Liver (tissue), 9 donors: ENCODE data around the gene OR10G3. TPM values are rescaled to one million over a fixed set of nuclear protein-coding genes. Genes with fewer than 3 reads are reported as not detected.

Experiments
- DNase-seq: peaks from one replicate; pipeline ENCODE4 v3.0.0-alpha.2; 2017; ENCODE audit warnings: low spot score
- H3K27ac ChIP-seq, 2 donors: one replicate each; pipeline ENCODE4 v1.7.0; 2013; ENCODE audit warnings: inconsistent platforms in 2 of 2, low read length in 2 of 2, control low read depth in 1 of 2, low read depth in 1 of 2, mild to moderate bottlenecking in 1 of 2
- H3K27me3 ChIP-seq, 4 donors: one replicate each; pipeline versions ENCODE4 v1.6.1 to v1.7.0; 2013; ENCODE audit warnings: low read length in 3 of 4, inconsistent platforms in 1 of 4, mild to moderate bottlenecking in 1 of 4, moderate library complexity in 1 of 4; ENCODE audit not compliant: control insufficient read depth in 4 of 4, insufficient read depth in 4 of 4
- H3K36me3 ChIP-seq, 4 donors: one replicate each; pipeline versions ENCODE4 v1.6.1 to v1.7.0; 2013; ENCODE audit warnings: low read length in 3 of 4, mild to moderate bottlenecking in 3 of 4, low read depth in 1 of 4, moderate library complexity in 1 of 4; ENCODE audit not compliant: control insufficient read depth in 4 of 4, insufficient read depth in 3 of 4
- H3K4me1 ChIP-seq, 4 donors: one replicate each; pipeline versions ENCODE4 v1.6.1 to v1.7.0; 2013; ENCODE audit warnings: low read length in 3 of 4, mild to moderate bottlenecking in 3 of 4, moderate library complexity in 1 of 4; ENCODE audit not compliant: control insufficient read depth in 4 of 4, insufficient read depth in 4 of 4
- H3K4me3 ChIP-seq, 3 donors: one replicate each; pipeline versions ENCODE4 v1.6.1 to v1.7.0; 2013; ENCODE audit warnings: low read length in 3 of 3, control low read depth in 1 of 3, low read depth in 1 of 3, mild to moderate bottlenecking in 1 of 3
- H3K9ac ChIP-seq, 2 donors: one replicate each; pipeline ENCODE4 v1.7.0; 2013; ENCODE audit warnings: low read length in 2 of 2, mild to moderate bottlenecking in 2 of 2, moderate library complexity in 2 of 2, control low read depth in 1 of 2, low read depth in 1 of 2
- H3K9me3 ChIP-seq, 4 donors: one replicate each; pipeline versions ENCODE4 v1.6.1 to v1.7.0; 2013; ENCODE audit warnings: low read length in 3 of 4; ENCODE audit not compliant: control insufficient read depth in 4 of 4
- ATF3 ChIP-seq: IDR thresholded peaks from 2 replicates; pipeline ENCODE4 v1.6.1; 2016; ENCODE audit warnings: antibody characterized with exemption
- CTCF ChIP-seq: fragments of 150-350 bp; IDR thresholded peaks from 2 replicates; pipeline ENCODE4 v1.5.1; 2017; ENCODE audit warnings: improper control_type of control experiment, low read depth, low read length; ENCODE audit not compliant: missing input control
- EGR1 ChIP-seq, 2 donors: IDR thresholded peaks; 2 replicates each; pipeline ENCODE4 v1.6.1; 2016 to 2018; ENCODE audit warnings: antibody characterized with exemption in 2 of 2, low read depth in 2 of 2
- FOXA1 ChIP-seq: IDR thresholded peaks from 2 replicates; pipeline ENCODE4 v1.6.1; 2016; ENCODE audit warnings: antibody characterized with exemption
- FOXA2 ChIP-seq: IDR thresholded peaks from 2 replicates; pipeline ENCODE4 v1.6.1; 2016; ENCODE audit warnings: antibody characterized with exemption
- GABPA ChIP-seq, 2 donors: IDR thresholded peaks in 1 of 2; conservative IDR thresholded peaks in 1 of 2; 2 replicates each; pipeline ENCODE4 v1.6.1; 2016; ENCODE audit warnings: antibody characterized with exemption in 2 of 2, mild to moderate bottlenecking in 1 of 2, moderate library complexity in 1 of 2
- HNF4A ChIP-seq, 2 donors: conservative IDR thresholded peaks; 2 replicates each; pipeline ENCODE4 v1.6.1; 2016; ENCODE audit warnings: antibody characterized with exemption in 2 of 2, mild to moderate bottlenecking in 2 of 2
- HNF4G ChIP-seq: IDR thresholded peaks from 2 replicates; pipeline ENCODE4 v1.6.1; 2016; ENCODE audit warnings: antibody characterized with exemption
- JUND ChIP-seq, 2 donors: IDR thresholded peaks; 2 replicates each; pipeline ENCODE4 v1.6.1; 2016; ENCODE audit warnings: antibody characterized with exemption in 2 of 2
- MAX ChIP-seq: IDR thresholded peaks from 2 replicates; pipeline ENCODE4 v1.6.1; 2016; ENCODE audit warnings: antibody characterized with exemption
- NR2F2 ChIP-seq: IDR thresholded peaks from 2 replicates; pipeline ENCODE4 v1.6.1; 2016; ENCODE audit warnings: antibody characterized with exemption
- RAD21 ChIP-seq, 2 donors: IDR thresholded peaks; 2 replicates each; pipeline ENCODE4 v1.6.1; 2016; ENCODE audit warnings: antibody characterized with exemption in 2 of 2, mild to moderate bottlenecking in 2 of 2
- REST ChIP-seq: IDR thresholded peaks from 2 replicates; pipeline ENCODE4 v1.6.1; 2016; ENCODE audit warnings: antibody characterized with exemption, mild to moderate bottlenecking
- RXRA ChIP-seq, 2 donors: IDR thresholded peaks; 2 replicates each; pipeline ENCODE4 v1.6.1; 2017 to 2018; ENCODE audit warnings: antibody characterized with exemption in 2 of 2, mild to moderate bottlenecking in 1 of 2
- SP1 ChIP-seq: IDR thresholded peaks from 2 replicates; pipeline ENCODE4 v1.6.1; 2018; ENCODE audit warnings: antibody characterized with exemption, mild to moderate bottlenecking
- TAF1 ChIP-seq: conservative IDR thresholded peaks from 2 replicates; pipeline ENCODE4 v1.6.1; 2016; ENCODE audit warnings: antibody characterized with exemption, mild to moderate bottlenecking
- YY1 ChIP-seq: IDR thresholded peaks from 2 replicates; pipeline ENCODE4 v1.6.1; 2016; ENCODE audit warnings: antibody characterized with exemption, mild to moderate bottlenecking
- ZBTB33 ChIP-seq: IDR thresholded peaks from 2 replicates; pipeline ENCODE4 v1.6.1; 2016; ENCODE audit warnings: antibody characterized with exemption
- WGBS: extraction: QIAGEN DNeasy Blood & Tissue Kit; methylation state at CpG from one replicate; pipeline ENCODE4 v1.1.7; 2013; 5-methylcytosine and 5-hydroxymethylcytosine counted together
- polyA plus RNA-seq, 2 donors: library from polyadenylated mRNA; stranded (reverse) in 1 of 2; unstranded in 1 of 2; fragments of 200-250 nt in 1 of 2; fragments of >200 nt in 1 of 2; fragmentation: Nextera tagmentation in 1 of 2; extraction: Ambion mirVana in 1 of 2; gene quantifications; one replicate each; pipeline versions ENCODE4 v1.2.1 to v1.2.3, GENCODE V29; 2013 to 2015
- total RNA-seq, 2 donors: library from RNA; depleted of rRNA; stranded (reverse); fragments of >200 nt; gene quantifications; one replicate each; pipeline ENCODE4 v1.2.3, GENCODE V29; 2014
- donor health status: healthy.
- donor health status: healthy.
- donor health status: healthy.
- donor health status: healthy.
- donor health status: healthy.

OR10G3 gene
- total and polyA plus RNA-seq, 4 donors, result not detected

- no peak for DNase-seq
- TF ChIP-seq REST, result no peak
- no peak for TF ChIP-seq GABPA (IDR thresholded peaks at IDR 0.05 in 1 of 2, conservative IDR thresholded peaks at IDR 0.05 in 1 of 2)
- Histone ChIP-seq H3K36me3 (no peaks in the 10 kb centered on the region), H3K27me3 (peaks cover 0 to 1% (median under 1%) of the 10 kb centered on the region in 4 donors), H3K4me3 (no peak overlapping the region), H3K9ac (no peak overlapping the region), H3K9me3 (peaks cover 0 to under 1% (median 0%) of the 10 kb centered on the region in 4 donors), H3K27ac (no peak overlapping the region), H3K4me1 (peaks cover 0 to 5% (median 2%) of the 10 kb centered on the region in 4 donors)
- WGBS, result 90% methylated on average over 1 of the region's 1 CpG
These were observed 50.4 kb downstream of the OR10G3 start for GRCh38 chr14:21529515-21529914.

GRCh38 chr14:21528381-21529348 lies 51.2 kb downstream of the OR10G3 start:
- no peak for DNase-seq
- Histone ChIP-seq H3K27me3 (no peaks in the 10 kb centered on the region), H3K4me1 (peaks cover 0 to 5% (median 2%) of the 10 kb centered on the region in 4 donors), H3K36me3 (no peaks in the 10 kb centered on the region), H3K4me3 (no peak overlapping the region), H3K27ac (no peak overlapping the region), H3K9me3 (no peaks in the 10 kb centered on the region), H3K9ac (no peak overlapping the region)
- TF ChIP-seq YY1 (no peak), EGR1 (IDR thresholded peaks at IDR 0.05; ENCODE audit: low read depth in 2 of 2) (no peak), NR2F2 (no peak), CTCF (no peak), TAF1 (no peak), REST (no peak), MAX (no peak), JUND (IDR thresholded peaks at IDR 0.05) (no peak), FOXA2 (no peak), ZBTB33 (no peak), HNF4A (conservative IDR thresholded peaks at IDR 0.05) (no peak), FOXA1 (no peak), HNF4G (no peak), RXRA (IDR thresholded peaks at IDR 0.05) (no peak), RAD21 (IDR thresholded peaks at IDR 0.05) (no peak), ATF3 (no peak), GABPA (IDR thresholded peaks at IDR 0.05 in 1 of 2, conservative IDR thresholded peaks at IDR 0.05 in 1 of 2) (no peak), SP1 (no peak)
- WGBS, result 62% methylated on average over 4 of the region's 4 CpGs
